HFFc6 (cell line): Measurements from ENCODE around the gene ASPG. TPM values are rescaled to one million over a fixed set of nuclear protein-coding genes. Genes with fewer than 3 reads are reported as not detected.

Source experiments
- DNase-seq: peaks from one replicate; pipeline ENCODE4 v3.0.0-alpha.2; 2018
- H3K27ac Mint-ChIP-seq: 2 replicates; pipeline ENCODE4 v1.8.0; 2020; ENCODE audit warnings: mild to moderate bottlenecking, mixed read lengths
- H3K27me3 Mint-ChIP-seq: 2 replicates; pipeline ENCODE4 v1.8.0; 2021; ENCODE audit warnings: mild to moderate bottlenecking, moderate library complexity, mixed read lengths; ENCODE audit not compliant: insufficient read depth
- H3K36me3 Mint-ChIP-seq: 2 replicates; pipeline ENCODE4 v1.8.0; 2021; ENCODE audit warnings: low read depth, mixed read lengths
- H3K4me1 Mint-ChIP-seq: 2 replicates; pipeline ENCODE4 v1.8.0; 2020; ENCODE audit warnings: low read depth, mixed read lengths
- H3K4me3 Mint-ChIP-seq: 2 replicates; pipeline ENCODE4 v1.8.0; 2020; ENCODE audit warnings: mild to moderate bottlenecking, moderate library complexity, mixed read lengths
- H3K9me3 Mint-ChIP-seq: 2 replicates; pipeline ENCODE4 v1.8.0; 2020; ENCODE audit warnings: mild to moderate bottlenecking, mixed read lengths
- CTCF ChIP-seq: fragments of 200-600 bp; sonication (generic); IDR thresholded peaks from 2 replicates; pipeline ENCODE4 v1.5.0; 2021; ENCODE audit warnings: antibody characterized with exemption, mild to moderate bottlenecking
- total RNA-seq, 6 experiments: library from RNA; stranded (reverse); fragmentation: NEBNext Ultra II Directional; extraction: Animal tissue kit (Norgen Biotek cat#: 25700); gene quantifications; 2 replicates in 1 of 6; 3 replicates in 5 of 6; pipeline ENCODE4 v1.2.3, GENCODE V29; 2021

ASPG gene
- total RNA-seq, 6 experiments from 2014 or later, result not detected

- TF ChIP-seq CTCF, result no peak
- H3K27me3 Mint-ChIP-seq, result peaks cover 28% of the 10 kb centered on the region
- H3K4me3 Mint-ChIP-seq, result no peak overlapping the region
- no peaks in the 10 kb centered on the region for H3K9me3 Mint-ChIP-seq
- no peak overlapping the region for H3K27ac Mint-ChIP-seq
- no peaks in the 10 kb centered on the region for H3K4me1 Mint-ChIP-seq
- DNase-seq, result no peak
- H3K36me3 Mint-ChIP-seq, result no peaks in the 10 kb centered on the region
These were observed 57.5 kb downstream of the ASPG start for GRCh38 chr14:104142946-104143470.

DNA sequence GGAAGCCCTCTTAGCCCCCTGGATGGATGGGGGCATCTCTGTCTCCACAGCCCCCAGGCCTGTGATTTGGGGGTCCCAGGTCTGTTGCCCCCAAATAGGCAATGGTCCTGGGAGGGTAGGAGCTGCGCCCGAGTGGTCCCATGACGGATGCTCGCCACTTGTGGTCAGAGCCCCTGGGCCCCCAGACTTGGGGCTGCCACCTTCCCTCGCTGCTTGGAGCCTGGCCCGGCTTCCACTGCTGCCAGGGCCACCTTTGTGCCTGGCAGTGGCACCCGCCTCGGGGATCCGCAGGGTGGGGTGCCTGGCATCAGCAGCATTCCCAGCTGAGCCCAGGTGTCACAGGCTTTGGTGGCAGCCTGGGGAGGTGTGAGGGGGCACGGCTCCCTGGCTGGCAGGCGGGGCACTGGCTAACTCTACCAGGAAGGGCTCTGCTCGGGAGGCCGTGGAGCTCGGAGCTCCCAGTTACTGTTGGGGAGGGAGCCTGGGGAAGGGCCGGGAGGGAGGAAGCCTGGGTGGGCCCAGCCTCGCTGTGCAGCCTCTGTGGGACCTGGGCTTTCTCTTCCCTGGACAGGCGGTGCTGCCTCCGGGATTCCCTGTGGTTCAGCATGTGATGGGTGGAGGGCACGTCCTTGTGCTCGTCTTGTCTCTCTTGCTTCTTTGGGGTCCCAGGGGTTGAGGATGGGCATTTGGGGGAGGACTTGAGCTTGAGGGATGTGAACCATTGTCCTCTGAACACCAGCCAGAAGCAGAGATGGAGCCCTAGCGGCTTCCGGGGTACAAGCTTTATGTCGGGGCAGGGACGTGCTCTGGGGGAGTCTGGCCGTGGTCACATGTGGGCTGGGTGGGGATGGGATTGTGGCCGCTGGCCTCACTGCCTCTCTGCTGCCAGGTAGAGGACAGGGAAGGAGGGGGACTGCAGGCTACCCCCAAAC lies 58.3 kb downstream of the ASPG start:
- Mint-ChIP-seq H3K4me3 (no peak overlapping the region), H3K27me3 (peaks cover 28% of the 10 kb centered on the region), H3K4me1 (no peaks in the 10 kb centered on the region), H3K36me3 (no peaks in the 10 kb centered on the region), H3K27ac (no peak overlapping the region), H3K9me3 (no peaks in the 10 kb centered on the region)
- DNase-seq, result no peak
- no peak for TF ChIP-seq CTCF

DNA sequence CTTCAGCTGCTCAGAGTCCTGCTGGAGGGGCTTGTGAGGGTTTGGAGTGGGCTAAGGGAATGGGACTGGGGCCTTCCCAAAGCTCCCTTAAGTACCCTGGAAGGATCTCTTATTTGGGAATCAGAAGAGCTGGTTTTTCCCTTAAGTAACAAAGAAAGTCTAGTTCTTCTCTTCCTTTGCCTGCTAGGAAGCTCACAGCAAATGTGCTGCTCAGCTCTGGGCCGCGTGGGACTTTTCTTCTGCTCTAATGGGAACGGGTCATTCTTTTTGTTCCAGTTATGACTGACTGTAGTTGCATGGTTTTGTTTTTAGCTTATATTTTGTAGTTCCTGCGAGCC lies 58.9 kb downstream of the ASPG start:
- Mint-ChIP-seq H3K36me3 (no peaks in the 10 kb centered on the region), H3K27me3 (peaks cover 25% of the 10 kb centered on the region), H3K27ac (no peak overlapping the region), H3K9me3 (no peaks in the 10 kb centered on the region), H3K4me3 (no peak overlapping the region), H3K4me1 (no peaks in the 10 kb centered on the region)
- DNase-seq, result no peak
- TF ChIP-seq CTCF, result no peak

GRCh38 chr14:104144911-104145825 lies 59.7 kb downstream of the ASPG start:
- Mint-ChIP-seq H3K9me3 (no peaks in the 10 kb centered on the region), H3K27ac (no peak overlapping the region), H3K4me1 (no peaks in the 10 kb centered on the region), H3K4me3 (no peak overlapping the region), H3K27me3 (peaks cover 23% of the 10 kb centered on the region), H3K36me3 (no peaks in the 10 kb centered on the region)
- no peak for DNase-seq
- TF ChIP-seq CTCF, result no peak

- no peak overlapping the region for H3K27ac Mint-ChIP-seq
- no peaks in the 10 kb centered on the region for H3K9me3 Mint-ChIP-seq
- H3K36me3 Mint-ChIP-seq, result no peaks in the 10 kb centered on the region
- peaks cover 22% of the 10 kb centered on the region for H3K27me3 Mint-ChIP-seq
- H3K4me1 Mint-ChIP-seq, result no peaks in the 10 kb centered on the region
- TF ChIP-seq CTCF, result no peak
- H3K4me3 Mint-ChIP-seq, result no peak overlapping the region
- DNase-seq, result no peak
These were observed 60.5 kb downstream of the ASPG start for GRCh38 chr14:104145826-104146601.
